CD4-positive, alpha-beta T cell treated with Interleukin-6 for 4 hours (primary cell): Measurements from ENCODE around the gene PHLDB3.

Experiments used
- DNase-seq: peaks from one replicate; pipeline ENCODE4 v3.0.0-alpha.2; 2020; ENCODE audit warnings: mixed read lengths

The PHLDB3 gene

GRCh38 chr19:43496960-43497359 is 7.6 kb downstream of the PHLDB3 start:
- DNase-seq, result no peak

- no peak for DNase-seq
Observed at GRCh38 chr19:43495082-43495481, 9.5 kb downstream of the PHLDB3 start.

- DNase-seq, result no peak
Observed at GRCh38 chr19:43490759-43491158, 13.8 kb downstream of the PHLDB3 start.

- no peak for DNase-seq
Observed at GRCh38 chr19:43489979-43490599, 14.5 kb downstream of the PHLDB3 start.

GRCh38 chr19:43489310-43489709 is 15.2 kb downstream of the PHLDB3 start:
- no peak for DNase-seq

- DNase-seq, result no peak
Observed at GRCh38 chr19:43488179-43488578, 16.4 kb downstream of the PHLDB3 start.

GRCh38 chr19:43486412-43486811 is 18.1 kb downstream of the PHLDB3 start:
- no peak for DNase-seq

GRCh38 chr19:43485951-43486350 is 18.6 kb downstream of the PHLDB3 start:
- no peak for DNase-seq

GRCh38 chr19:43483281-43483680 is 21.3 kb downstream of the PHLDB3 start:
- no peak for DNase-seq

- no peak for DNase-seq
Observed at GRCh38 chr19:43482193-43482592, 22.4 kb downstream of the PHLDB3 start.

GRCh38 chr19:43481701-43482100 is 22.8 kb downstream of the PHLDB3 start:
- no peak for DNase-seq

GRCh38 chr19:43480574-43480973 is 24.0 kb downstream of the PHLDB3 start:
- no peak for DNase-seq

- DNase-seq, result no peak
Observed at GRCh38 chr19:43479961-43480561, 24.5 kb downstream of the PHLDB3 start.

GRCh38 chr19:43479226-43479625 is 25.3 kb downstream of the PHLDB3 start:
- no peak for DNase-seq

GRCh38 chr19:43478323-43478722 is 26.2 kb downstream of the PHLDB3 start:
- DNase-seq, result no peak

- DNase-seq, result no peak
Observed at GRCh38 chr19:43476606-43477005, 27.9 kb downstream of the PHLDB3 start.

GRCh38 chr19:43474986-43475705 is 29.4 kb downstream of the PHLDB3 start:
- peak; percentile 96 for DNase-seq

- no peak for DNase-seq
Observed at GRCh38 chr19:43474487-43474886, 30.1 kb downstream of the PHLDB3 start.

GRCh38 chr19:43471091-43471490 is 33.5 kb downstream of the PHLDB3 start:
- no peak for DNase-seq

- DNase-seq, result peak; percentile 80
Observed at GRCh38 chr19:43470288-43470687, 34.3 kb downstream of the PHLDB3 start.

GRCh38 chr19:43469160-43469480 is 35.4 kb downstream of the PHLDB3 start:
- peak; percentile 44 for DNase-seq

GRCh38 chr19:43468354-43469159 is 36.0 kb downstream of the PHLDB3 start:
- no peak for DNase-seq

GRCh38 chr19:43467730-43468129 is 36.8 kb downstream of the PHLDB3 start:
- no peak for DNase-seq

- no peak for DNase-seq
Observed at GRCh38 chr19:43467276-43467675, 37.3 kb downstream of the PHLDB3 start.
